IPS-15b (cell line): Measurements from ENCODE around the gene IL7R.

ENCODE experiments used
- H3K27me3 ChIP-seq: one replicate; pipeline ENCODE4 v1.6.1; 2013; ENCODE audit warnings: low read length; ENCODE audit not compliant: control insufficient read depth, insufficient read depth
- H3K36me3 ChIP-seq: one replicate; pipeline ENCODE4 v1.6.1; 2013; ENCODE audit warnings: low read length; ENCODE audit not compliant: control insufficient read depth, insufficient read depth
- H3K4me1 ChIP-seq: one replicate; pipeline ENCODE4 v1.6.1; 2013; ENCODE audit warnings: mild to moderate bottlenecking, low read length; ENCODE audit not compliant: control insufficient read depth, insufficient read depth
- H3K4me3 ChIP-seq: one replicate; pipeline ENCODE4 v1.5.1; 2013; ENCODE audit warnings: low read depth, low read length
- H3K9ac ChIP-seq: one replicate; pipeline ENCODE4 v1.6.1; 2013; ENCODE audit warnings: low read depth, mild to moderate bottlenecking, low read length
- H3K9me3 ChIP-seq: one replicate; pipeline ENCODE4 v1.6.1; 2013; ENCODE audit warnings: mild to moderate bottlenecking, low read length; ENCODE audit not compliant: control insufficient read depth, insufficient read depth

The IL7R gene

GRCh38 chr5:35922468-35922867, 65.8 kb downstream of the IL7R start:
- H3K4me3 ChIP-seq: no peak overlapping the region
- peaks cover 52% of the 10 kb centered on the region for H3K27me3 ChIP-seq
- no peak overlapping the region for H3K9ac ChIP-seq
- no peaks in the 10 kb centered on the region for H3K4me1 ChIP-seq
- no peaks in the 10 kb centered on the region for H3K9me3 ChIP-seq
- no peaks in the 10 kb centered on the region for H3K36me3 ChIP-seq

GRCh38 chr5:35924122-35924949, 67.6 kb downstream of the IL7R start:
- no peaks in the 10 kb centered on the region for H3K9me3 ChIP-seq
- H3K9ac ChIP-seq: no peak overlapping the region
- H3K4me1 ChIP-seq: no peaks in the 10 kb centered on the region
- H3K36me3 ChIP-seq: no peaks in the 10 kb centered on the region
- H3K27me3 ChIP-seq: peaks cover 58% of the 10 kb centered on the region
- no peak overlapping the region for H3K4me3 ChIP-seq

GRCh38 chr5:35924950-35925722, 68.4 kb downstream of the IL7R start:
- Histone ChIP-seq H3K9ac (no peak overlapping the region), H3K4me3 (peak overlapping the region; percentile 19), H3K27me3 (peaks cover 58% of the 10 kb centered on the region), H3K4me1 (no peaks in the 10 kb centered on the region), H3K36me3 (no peaks in the 10 kb centered on the region), H3K9me3 (no peaks in the 10 kb centered on the region)

GRCh38 chr5:35926389-35927051, 69.8 kb downstream of the IL7R start:
- Histone ChIP-seq H3K9me3 (no peaks in the 10 kb centered on the region), H3K9ac (no peak overlapping the region), H3K4me3 (peak overlapping the region; percentile 14), H3K36me3 (no peaks in the 10 kb centered on the region), H3K27me3 (peaks cover 54% of the 10 kb centered on the region), H3K4me1 (no peaks in the 10 kb centered on the region)
